Activated CD4-positive, alpha-beta T cell treated with anti-CD3 and anti-CD28 coated beads, Interleukin-2, amount 50 U/mL, for 48 hours (primary cell): ENCODE data around the gene BARHL1.

ENCODE experiments used
- DNase-seq, 2 experiments: peaks; one replicate each; pipeline ENCODE4 v3.0.0-alpha.2; 2020

BARHL1 gene

DNA sequence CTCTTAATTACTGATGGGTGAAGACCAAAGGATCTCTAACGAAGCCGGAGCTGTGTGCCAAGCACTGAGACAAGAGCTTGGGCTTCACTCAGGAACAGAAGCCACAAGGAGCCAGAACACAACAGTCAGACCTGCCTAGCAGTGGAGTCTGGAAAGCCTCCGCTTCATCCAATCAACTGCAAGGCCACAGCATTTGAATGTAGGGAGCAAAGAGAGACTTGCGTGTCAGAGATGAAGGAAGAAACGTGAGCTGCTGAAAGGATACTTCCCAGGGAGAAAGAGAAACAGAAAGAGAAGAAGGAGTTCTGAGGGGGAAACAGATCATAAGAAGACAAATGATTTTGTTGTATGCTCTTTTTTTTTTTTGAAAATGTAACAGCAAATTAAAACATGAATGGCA, 43.9 kb downstream of the BARHL1 start:
- no peak for DNase-seq

DNA sequence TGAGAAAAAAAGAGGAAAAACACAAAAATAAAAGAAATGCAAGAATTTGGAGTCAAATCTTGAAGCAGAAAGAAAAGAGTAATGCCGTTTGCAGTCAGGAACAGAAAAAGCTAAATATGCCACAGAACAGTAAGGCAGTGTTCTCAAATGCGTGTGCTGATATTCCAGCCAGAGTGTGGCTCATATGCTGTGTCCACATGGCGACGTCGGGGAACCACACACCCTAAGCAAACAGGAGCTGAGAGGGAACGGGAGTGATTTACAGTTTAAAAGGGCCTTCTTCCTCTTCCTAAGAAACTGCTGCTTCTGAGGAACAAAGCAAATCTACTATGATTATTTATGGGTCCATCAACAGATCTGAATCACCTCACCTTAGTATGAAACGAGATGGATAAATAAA, 44.7 kb downstream of the BARHL1 start:
- no peak for DNase-seq

DNA sequence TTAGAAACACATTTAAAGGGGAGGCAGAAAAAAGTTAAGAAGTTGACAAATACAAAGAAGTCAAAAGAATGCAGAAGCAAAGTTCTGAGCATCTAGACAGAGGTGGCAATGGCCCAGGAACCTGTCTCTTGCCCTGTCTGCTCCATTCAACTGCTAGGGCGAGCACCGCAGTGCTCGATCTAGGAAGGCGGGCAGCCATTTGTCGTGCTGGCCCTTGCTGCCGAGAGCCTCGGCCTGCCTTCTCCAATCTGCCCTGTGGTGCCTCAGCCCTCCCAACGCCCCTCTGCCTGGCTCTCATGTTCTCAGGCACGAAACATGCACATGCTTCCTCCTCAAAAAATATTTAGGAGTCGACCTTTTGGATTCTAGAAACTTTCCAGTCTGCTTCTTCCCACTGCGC, 45.2 kb downstream of the BARHL1 start:
- DNase-seq: no peak

DNA sequence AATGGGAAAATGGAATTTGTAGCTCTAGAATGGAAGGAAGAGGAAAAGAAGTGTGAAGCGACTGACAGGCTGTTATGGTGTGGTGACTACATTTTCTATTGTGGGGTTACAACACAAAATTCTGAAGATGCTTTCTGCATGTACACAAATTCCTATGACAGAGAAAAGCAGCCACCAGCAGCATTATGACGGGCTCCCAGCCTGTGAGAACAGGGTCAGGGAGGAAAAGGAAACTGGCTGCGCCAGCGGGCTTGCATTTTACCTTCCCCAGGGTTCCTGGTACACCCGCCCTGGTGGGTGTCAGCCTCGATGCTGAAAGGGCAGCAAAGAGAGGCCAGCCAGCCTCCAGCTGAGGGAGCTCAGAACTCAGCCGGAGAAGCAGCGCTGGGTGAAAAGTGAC, 46.3 kb downstream of the BARHL1 start:
- no peak for DNase-seq

DNA sequence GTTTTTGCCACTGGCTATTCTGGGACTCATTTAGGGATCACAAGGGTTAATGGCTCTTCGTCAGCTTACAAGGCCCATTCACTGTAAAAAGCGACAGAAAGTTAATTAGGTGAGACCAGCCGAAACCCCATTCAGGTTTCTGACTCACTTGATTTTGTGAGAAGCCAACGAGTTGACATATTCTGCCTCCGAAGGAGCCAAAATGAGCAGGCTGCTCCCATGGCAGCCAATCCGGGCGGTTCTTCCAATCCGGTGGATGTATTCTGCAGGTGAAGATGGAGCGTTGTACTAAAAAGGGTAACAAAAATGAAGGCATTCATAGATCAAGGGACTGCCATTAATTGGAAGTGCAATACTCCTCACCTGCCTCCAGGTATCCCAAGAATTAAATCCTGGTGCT, 47.7 kb downstream of the BARHL1 start:
- no peak for DNase-seq

DNA sequence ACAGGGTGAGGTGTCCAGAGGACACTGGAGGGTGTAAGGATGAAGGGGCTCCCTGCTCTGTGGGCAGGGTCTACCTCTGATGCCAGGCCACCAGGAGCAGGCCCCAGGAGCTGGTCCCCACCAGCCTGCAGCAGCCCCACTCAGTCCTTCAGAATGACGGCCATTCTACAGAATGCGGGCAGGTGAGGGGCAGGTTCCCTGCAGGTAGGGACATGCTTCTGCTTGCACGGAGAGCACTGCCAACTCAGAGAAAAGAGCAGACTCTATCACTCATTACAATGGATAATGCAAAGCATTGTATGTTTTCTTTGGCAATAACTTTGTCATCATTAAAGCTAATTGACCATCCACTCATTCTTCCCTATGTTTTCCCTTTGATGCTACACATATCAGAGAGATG, 48.4 kb downstream of the BARHL1 start:
- DNase-seq: no peak

DNA sequence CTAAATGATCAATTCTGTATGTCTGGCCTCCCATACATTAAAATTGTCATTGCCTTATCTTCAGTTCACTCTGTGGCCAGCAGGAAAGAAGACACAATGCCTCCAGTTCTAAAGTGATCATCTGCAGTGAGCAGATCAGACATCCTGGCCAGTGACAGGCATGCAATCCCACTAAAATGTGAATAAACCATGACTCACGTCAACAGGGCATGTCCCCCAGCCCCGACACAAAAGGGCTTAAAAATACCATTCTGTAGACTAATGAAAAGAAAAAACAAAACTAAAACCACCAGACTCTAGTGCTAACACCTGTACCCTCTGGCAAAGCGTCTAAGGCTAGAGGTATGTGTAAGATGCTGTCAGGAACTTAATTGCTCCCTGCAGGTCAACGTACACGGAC, 48.9 kb downstream of the BARHL1 start:
- DNase-seq: no peak

DNA sequence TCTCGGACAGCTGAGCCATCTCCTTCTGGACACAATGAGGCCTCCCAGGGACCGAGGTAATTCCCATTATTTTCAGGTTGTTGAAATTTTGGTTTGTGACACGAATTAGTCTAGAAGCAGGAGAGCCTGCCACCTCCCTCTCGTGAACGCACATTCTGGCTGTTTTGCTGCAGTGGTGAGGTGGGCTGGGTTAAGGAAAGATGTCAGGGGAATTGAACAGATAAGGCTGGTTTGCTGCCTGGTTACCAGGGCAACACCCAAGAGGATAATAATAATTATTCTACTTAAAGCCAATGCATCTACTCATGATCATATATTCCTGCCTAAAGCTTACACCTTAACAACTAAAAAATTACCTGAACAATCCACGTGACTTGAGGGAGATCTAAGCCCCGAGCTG, 49.3 kb downstream of the BARHL1 start:
- DNase-seq: no peak

DNA sequence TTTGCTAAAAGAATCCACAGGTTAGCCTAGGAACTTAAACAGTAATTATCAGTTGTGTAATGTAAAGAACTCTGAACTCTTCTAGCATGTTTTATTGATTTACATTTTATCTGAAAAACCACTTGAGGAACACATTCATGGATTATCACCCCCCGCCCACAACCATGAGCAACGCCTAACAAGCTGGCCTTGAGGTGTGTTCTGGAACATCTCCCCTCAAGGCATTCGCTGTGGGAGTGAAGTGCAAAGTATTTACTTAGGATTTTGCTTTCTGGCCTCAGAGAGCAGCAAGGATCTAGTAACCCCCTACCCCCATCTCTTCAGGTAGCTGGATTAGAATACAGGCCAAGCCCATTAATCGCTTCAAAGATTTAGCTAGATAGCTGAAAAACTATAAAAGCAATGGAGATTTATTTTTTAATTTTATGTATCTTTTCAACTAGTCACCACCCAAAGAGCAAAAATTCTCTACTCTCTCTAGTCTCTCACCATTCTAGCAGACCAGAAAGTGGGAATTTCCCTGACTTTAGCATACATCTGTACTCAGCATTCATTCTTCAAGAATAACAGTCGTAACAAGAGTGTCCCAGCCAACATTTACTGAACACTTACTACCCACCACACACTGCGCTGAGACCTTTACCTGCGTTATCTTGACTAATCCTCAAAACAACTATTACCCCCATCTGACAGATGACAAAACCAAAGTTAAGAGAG, 50.2 kb downstream of the BARHL1 start:
- DNase-seq: no peak

DNA sequence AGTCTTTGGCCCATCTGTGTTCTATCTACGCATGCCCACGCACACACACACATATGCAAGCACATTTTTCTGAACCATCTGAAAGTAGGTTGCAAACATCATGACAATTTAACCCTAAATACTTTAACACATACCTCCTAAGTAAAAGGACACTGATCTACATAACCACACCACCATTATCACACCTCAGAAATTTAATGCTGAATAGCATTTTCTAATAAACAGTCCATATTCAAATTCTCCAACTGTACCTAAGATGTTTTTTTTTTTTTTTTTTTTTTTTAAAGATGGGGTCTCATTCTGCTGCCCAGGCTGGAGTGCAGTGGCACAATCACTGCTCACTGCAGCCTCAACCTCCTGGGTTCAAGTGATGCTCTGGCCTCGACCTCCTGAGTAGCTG, 51.9 kb downstream of the BARHL1 start:
- no peak for DNase-seq

DNA sequence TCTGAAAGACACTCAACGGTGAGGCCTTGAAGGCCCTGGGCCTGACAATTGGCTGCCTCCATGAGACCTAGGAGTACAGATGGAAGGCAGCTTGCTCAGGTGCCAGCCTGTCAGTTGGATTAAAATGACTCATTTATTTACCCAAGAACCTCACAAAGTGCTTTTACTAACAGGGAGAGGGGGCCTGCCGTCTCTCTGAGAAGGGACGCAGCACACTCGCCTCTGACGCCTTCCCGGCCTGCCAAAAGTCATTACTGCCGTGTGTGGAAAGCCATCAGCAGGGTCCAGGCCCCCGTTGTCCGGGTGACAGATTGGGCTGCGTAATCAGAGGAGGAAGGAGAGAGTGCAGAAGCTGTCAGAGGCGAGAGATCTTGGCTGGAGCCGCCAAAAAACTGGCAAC, 54.9 kb downstream of the BARHL1 start:
- no peak for DNase-seq

DNA sequence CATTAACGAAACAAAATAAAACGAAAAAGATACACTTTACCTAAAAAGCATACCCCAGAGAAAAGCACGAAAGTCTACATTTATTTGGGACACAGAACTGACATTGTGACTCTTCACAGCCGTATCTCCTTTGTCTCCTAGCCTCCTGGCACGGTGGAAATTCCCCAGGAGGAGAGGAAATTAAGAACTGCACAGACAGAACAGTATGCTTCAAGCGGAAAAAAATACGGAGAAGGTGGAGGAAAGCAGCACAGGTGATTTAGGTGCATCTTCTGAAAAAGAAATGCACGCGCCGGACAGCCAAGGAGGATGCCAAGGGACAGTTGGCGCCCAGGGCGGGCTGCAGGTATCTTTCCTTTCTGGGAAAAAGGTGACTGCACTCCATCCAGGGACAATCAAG, 55.4 kb downstream of the BARHL1 start:
- no peak for DNase-seq

DNA sequence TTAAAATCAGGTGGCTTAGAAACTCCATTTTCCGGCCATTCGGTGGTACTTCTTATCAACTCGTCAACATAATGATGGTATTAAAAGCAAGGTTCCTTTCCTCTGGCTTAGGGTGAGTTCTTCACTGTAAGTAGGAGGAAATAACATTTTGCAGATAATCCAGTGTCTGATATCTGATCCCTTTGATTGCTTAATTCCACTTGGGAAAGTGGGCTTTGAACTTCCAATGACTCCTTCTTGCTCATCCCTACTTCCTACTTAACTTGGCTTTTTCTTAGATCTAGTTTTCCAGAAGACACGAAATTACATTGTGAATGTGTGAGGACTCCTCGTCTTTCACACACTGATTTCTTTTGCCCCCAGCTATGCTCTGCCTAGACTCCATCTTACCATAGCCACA, 55.8 kb downstream of the BARHL1 start:
- DNase-seq: no peak

DNA sequence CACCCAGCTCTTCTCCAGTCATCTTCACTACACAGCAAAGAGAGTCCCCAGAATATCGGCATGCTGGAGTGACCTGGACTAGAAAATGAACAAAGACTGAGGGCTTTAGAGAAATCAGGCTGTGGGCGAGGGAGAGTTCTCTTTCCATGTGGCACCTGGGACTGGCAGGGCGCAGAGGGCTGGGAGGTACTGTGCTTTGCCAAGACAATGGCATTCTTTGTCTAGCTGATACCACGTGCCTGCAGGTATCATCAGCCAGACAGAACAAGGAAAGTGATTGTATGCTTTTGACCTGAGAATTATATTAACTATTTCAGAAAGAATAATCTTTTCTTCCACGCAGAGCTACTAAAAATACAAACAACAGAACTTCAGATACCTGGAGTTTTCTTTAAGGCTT, 56.9 kb downstream of the BARHL1 start:
- DNase-seq: no peak
